GM19468 (cell line): ENCODE results near the gene HK2.

ENCODE experiments used
- ATAC-seq: cut with Tn5 transposase; IDR thresholded peaks from one replicate; pipeline ENCODE4 v1.9.1; 2021; ENCODE audit warnings: mild to moderate bottlenecking, moderate library complexity, moderate number of reproducible peaks; ENCODE audit not compliant: unreplicated experiment; ENCODE audit errors: extremely low read depth

The HK2 gene

DNA sequence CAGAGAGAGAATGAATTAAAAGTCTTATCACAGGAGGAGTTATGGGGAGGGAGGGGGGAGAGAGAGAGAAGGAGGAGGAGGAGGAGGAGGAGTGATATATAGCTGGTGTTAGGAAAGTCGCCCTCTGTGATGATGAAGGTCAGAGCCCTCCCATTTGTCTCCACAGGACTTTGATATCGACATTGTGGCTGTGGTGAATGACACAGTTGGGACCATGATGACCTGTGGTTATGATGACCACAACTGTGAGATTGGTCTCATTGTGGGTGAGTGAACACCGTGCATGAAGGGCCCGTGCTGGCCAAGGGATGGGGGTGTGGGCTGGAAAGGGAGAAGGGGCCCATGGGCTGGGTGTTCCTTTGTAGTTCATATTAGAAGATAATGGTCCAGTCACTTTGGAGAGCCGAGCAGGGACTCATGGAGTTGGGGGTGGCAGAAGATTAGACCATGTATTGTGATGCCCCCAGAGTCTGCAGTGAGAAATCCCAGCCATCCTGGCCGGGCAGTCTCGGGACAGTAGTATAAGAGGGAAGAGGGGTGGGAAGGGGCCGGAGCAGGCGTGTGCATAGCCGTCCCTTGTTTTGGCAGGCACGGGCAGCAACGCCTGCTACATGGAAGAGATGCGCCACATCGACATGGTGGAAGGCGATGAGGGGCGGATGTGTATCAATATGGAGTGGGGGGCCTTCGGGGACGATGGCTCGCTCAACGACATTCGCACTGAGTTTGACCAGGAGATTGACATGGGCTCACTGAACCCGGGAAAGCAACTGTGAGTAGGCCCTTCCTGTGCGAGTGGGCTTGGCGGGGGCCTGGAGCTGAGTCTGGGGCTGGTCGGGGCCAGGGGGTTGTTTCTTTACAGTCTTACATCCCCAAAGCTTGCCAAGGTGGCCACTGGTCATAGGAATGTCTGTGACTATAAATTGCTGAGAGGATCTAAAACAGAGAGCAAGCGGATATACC is 40.0 kb downstream of the HK2 start:
- no peak for ATAC-seq

DNA sequence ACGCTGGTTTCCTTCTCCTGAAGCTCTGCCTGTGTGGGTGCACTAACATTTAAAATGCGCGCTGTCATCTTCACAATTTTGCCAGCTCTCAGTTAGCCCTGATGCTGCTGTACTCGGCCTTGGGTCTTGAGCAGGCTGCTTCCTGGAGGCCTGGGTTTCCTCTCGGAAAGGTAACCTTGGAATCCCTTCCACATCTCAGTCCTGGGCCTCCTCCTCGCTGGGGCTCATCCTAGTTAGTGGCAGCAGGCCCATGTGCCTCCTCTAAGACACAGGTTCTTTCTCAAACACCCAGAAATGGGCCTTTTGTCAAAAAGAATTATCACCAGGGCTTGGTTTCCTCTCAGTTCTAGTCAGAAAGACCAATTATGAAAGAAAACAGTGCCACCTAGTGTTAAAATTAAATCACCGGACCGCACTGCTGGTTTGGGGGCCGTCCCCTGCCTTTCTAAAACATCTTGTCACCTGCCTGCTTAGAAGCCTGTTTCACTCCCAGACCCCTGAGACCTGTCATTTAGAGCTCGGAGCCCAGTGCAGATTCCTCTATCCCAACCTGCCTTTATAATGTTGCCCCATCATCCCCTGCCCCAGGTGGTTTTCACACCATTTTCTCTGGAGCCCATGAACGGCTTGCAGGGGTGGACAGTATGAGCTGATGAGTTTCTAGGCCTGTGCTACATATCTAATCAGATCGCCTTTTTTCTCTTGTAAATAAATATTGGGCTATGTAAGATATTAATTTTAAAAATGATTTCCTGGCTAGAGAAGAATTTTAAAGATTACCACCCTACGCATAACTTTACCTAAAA is 42.4 kb downstream of the HK2 start:
- ATAC-seq = peak; percentile 47

DNA sequence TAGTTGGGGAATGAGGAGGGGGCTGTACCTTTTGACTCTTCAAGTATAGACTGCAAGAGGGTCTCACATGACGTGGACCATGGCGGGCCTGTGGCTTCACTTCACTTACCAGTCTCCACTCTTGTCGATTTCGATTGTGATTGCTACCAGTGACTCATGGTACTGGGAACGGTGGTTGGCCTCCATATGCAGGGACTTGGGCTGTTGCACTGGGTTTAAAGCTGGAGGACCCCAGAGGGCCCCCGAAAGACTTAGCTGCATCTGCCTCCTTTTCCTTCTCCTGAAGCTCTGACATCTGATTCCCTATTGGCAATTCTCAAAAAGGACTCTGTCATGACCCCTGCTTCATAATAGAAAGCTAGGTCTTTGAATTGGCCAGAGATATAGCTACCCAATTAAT is 43.4 kb downstream of the HK2 start:
- no peak for ATAC-seq

DNA sequence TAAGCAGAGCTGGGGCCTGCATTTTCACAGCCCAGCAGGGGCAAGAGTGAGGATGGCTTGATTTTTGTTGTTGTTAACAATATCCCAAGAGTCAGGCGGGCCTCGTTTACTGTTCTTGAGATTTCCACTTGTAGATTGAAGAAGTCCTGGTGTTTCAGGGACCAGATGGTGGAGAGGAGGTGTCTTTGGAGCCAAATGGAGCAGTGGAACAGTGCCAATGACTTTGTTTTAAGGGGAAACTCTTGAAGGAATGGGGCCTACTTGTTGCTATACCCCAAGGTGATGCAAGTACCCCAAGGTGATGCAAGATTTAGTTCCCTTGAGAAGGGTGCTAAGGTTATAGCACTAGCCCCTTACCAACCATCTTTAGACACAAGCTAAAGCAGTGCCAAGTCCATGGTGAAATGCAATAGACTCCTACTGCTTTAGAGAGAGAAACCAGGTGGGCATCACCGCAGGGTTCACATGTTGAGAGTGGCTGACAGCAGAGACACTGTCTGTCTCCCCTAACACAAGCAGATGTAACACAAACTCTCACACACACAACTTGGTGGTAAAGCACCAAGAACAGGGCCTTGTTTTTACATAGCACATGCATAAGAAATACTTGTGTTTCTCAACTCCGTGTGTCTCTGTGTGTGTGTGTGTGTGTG is 44.0 kb downstream of the HK2 start:
- no peak for ATAC-seq

DNA sequence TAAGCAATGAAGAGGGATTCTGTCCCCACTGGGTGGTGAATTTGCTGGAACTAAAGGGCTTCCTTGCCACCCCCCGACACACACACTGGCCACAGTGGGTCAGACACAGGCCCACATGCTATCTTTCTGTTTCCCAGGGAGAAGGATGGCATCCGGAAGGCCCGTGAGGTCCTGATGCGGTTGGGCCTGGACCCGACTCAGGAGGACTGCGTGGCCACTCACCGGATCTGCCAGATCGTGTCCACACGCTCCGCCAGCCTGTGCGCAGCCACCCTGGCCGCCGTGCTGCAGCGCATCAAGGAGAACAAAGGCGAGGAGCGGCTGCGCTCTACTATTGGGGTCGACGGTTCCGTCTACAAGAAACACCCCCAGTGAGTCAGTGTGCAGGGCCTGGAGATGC is 44.6 kb downstream of the HK2 start:
- ATAC-seq = no peak

DNA sequence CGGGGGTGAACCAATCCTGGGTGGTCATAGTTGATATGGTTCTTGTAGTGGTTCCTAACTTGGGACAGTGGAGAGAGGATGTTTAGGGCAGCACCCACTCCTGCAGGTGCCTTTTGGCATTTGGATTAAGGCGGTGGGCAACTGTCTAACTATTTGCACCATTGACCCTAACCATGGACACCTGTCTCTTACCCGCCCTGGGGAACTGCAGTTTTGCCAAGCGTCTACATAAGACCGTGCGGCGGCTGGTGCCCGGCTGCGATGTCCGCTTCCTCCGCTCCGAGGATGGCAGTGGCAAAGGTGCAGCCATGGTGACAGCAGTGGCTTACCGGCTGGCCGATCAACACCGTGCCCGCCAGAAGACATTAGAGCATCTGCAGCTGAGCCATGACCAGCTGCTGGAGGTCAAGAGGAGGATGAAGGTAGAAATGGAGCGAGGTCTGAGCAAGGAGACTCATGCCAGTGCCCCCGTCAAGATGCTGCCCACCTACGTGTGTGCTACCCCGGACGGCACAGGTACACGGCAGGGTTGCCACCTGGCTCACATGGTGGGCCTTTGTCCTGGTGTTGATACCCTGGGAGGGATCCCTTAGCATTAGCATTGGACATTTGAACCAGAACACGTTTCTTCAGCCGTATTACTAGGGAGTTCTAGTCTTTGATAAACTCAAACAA is 46.3 kb downstream of the HK2 start:
- no peak for ATAC-seq

DNA sequence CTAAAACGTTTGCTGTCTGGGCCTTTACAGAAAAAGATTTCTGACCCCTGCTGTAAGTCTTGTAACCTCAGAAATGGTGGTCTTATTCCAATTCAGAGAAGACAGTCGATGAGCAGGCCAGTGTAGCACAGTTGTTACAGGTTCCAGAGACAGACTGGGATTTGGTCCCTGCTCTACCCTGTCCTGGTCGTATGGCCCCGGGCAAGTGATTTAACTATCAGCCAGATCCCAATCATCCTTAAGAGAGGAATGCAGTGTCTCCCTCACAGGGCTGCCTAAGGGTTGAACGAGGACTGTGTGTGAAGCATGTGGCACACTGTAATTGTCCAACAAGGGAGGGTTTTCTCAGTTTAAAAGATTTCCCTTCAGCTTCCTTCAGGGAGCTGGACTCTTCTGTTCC is 47.2 kb downstream of the HK2 start:
- no peak for ATAC-seq

DNA sequence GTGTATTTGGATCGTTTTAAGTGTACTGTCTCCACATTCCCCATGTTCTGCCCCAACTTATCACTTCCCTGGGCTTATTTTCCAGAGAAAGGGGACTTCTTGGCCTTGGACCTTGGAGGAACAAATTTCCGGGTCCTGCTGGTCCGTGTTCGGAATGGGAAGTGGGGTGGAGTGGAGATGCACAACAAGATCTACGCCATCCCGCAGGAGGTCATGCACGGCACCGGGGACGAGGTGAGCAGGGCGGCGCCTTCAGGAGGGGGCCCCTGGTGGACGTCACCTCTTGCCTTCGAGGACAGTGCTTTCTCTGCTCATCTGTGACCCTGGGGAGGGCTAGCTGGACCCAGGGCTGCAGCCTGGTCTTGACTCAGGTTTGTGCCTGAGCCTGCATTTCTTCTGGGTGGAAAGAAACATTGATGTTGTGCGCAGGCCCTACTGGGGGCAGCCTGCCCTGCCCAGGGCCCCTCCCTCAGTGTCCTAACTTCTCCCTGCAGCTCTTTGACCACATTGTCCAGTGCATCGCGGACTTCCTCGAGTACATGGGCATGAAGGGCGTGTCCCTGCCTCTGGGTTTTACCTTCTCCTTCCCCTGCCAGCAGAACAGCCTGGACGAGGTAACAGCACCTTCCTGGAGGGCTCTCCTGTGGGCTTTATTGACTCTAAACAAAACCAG is 47.8 kb downstream of the HK2 start:
- ATAC-seq = no peak

DNA sequence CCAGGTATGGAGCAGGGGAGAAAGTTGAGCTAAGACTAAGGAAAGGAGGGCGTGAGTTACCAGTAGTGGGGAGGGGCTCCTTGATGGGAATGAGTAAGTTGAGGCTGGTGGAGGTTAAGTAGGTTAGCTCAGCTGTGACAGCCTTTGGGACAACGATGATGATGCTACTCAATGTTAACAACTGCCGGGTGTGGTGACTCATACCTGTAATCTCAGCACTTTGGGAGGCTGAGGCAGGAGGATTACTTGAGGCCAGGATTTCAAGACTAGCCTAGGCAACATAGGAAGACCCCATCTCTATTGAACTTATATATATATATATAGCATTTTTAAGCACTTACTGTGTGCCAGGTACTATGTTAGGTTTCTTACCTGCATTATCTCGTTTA is 48.4 kb downstream of the HK2 start:
- ATAC-seq = no peak

DNA sequence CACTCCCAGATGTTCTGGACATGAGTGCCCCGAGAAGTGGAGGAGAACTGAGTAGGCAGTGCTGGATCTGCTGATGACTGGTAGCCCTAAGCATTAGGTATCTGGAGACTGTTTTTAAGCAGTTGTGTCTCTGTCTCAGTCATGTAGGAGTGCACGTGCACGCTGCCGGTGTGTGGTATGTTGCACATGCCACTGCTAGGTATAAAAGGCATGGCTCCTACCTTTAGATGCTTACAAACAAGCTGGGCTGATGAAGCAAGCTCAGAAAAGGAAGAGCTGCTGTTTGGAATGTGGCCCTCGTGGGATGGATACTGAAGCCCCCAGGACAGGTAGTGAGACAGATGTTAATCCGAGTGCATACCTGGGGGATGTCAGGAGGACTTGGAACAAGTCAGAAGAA is 49.1 kb downstream of the HK2 start:
- no peak for ATAC-seq

DNA sequence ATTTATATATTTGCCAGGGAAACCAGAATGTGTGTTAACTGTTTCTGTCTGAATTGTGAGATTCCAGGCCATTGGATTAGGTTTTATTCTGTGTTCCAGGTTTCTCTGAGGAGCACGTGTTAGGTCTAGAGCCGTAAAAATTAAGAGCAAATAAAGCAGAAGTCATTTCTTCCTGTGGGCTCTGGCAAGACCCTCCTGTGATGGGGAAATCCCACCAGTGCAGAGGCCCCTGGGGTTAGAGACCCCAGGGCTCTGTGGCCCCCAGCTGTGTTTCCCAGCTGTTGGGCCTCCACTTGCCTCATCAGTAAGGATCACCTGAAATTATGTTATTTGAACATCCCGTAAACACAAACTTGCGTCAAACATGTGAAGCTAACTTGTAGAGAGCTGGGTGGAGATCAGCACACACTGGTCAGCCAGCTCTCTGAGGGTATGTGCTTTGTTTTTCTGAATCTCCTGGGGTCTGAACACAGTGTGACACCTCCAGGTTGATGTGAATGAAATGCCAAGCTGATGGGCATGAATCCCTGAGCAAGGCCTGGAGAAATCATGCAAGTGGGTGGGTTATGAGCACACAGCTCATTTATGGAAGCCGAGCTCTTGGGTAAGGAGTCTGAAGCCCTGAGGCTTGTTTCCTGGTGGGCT is 50.3 kb downstream of the HK2 start:
- ATAC-seq = no peak

DNA sequence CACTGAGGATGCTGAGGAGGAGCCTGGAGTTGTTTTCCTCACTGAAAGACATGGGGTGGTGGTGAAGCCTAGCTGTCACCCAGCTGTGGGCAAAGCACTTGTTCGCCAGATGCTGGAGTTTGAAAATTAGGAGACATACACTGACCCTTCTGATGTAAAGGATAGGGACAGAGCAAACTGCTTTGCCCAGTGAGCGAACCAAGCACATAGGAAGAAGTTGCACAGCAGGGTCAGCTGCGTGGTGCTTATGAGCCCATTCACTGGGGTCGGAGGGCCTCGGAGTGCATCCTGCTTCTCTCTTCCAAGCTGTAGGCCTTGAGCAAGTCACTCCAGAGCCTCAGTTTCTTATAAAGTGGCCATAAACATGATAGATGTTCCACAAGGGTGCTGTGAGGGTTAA is 50.9 kb downstream of the HK2 start:
- no peak for ATAC-seq

DNA sequence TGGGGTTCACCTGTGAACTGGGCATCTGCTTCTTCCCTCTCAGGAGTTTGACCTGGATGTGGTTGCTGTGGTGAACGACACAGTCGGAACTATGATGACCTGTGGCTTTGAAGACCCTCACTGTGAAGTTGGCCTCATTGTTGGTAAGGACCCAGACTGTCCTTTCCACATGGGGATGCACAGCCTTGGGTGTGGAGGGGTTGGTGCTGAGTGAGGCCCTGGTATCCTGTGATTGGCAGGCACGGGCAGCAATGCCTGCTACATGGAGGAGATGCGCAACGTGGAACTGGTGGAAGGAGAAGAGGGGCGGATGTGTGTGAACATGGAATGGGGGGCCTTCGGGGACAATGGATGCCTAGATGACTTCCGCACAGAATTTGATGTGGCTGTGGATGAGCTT is 52.3 kb downstream of the HK2 start:
- ATAC-seq = no peak

DNA sequence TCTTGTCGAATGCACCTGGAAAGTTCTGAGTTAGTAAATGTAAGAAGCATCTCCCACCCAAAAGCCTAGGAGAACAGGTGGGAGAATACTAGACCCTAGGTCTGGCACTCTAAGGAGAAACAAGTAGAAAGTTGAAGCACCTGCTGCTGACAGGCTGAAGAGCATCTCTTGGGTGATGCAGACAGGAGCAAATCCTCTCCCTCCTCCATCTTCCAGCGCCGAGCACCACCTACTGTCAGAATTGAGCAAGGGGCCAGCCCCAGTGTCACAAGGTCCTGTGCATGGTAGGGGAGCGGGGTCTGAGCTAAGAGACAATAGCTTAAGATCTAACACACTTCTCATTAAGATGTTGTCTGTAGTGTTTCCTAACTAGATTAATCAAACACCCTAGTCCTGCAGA is 52.9 kb downstream of the HK2 start:
- ATAC-seq = no peak

DNA sequence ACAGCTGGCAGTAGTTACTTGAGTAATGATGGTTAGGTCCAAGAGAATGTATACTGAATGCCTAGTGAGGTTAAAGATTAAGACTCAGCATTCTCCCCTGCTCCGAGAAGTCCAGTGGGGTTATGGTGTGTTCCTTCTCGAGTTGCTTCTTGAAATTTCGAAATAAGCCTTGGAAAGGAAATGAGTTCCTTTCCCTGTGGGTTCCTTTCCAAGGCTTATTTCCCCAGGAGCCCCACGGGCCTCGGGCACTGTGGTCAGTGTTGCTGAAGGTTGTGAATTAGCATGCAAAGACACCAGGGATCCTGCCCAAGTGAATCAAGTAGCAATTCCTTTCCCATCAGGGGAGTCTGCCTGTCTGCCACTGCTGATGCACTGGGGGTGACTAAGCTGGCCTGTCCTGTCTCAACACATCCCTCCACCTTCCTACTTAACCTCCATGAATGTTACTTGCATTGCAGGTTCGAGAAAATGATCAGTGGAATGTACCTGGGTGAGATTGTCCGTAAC is 53.6 kb downstream of the HK2 start:
- ATAC-seq = no peak

DNA sequence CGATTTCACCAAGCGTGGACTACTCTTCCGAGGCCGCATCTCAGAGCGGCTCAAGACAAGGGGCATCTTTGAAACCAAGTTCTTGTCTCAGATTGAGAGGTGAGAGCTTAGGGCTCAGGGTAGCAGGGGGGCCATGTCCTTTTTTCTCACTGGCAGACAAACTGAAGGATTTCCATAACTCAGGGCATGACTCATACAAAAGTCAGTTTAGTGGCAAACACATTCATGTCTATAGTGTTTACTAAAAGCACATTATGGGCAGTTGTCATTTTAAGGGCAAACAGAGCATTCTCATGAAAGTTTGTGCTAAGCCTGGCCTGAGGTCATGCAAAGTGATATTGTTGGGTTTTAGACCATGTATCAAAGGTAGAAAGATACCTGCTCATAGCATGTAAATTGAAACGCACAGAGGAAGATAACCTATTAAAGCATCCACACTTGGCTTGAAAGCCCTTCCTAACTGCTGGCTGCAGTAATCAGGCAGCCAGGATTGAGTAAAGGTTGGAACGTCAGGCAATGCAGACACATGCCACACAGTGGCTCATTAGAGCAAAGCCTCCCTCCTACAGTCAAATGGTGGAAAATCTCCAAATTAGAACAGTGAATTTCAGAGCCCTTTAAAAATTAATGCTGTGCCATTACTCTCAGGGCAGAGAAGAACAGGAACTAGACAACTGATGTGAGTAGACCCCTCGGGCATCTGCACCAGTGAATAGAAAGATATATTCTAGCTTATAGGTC is 54.2 kb downstream of the HK2 start:
- ATAC-seq = no peak

DNA sequence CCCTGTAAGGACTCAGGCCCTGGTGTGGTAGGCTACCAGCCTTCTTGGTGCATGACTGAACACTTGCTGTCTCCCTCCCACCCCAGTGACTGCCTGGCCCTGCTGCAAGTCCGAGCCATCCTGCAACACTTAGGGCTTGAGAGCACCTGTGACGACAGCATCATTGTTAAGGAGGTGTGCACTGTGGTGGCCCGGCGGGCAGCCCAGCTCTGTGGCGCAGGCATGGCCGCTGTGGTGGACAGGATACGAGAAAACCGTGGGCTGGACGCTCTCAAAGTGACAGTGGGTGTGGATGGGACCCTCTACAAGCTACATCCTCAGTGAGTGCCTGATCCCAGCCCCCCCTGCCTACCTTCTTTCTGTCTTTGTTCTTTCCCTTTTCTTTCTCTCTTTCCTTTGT is 55.2 kb downstream of the HK2 start:
- ATAC-seq = no peak

DNA sequence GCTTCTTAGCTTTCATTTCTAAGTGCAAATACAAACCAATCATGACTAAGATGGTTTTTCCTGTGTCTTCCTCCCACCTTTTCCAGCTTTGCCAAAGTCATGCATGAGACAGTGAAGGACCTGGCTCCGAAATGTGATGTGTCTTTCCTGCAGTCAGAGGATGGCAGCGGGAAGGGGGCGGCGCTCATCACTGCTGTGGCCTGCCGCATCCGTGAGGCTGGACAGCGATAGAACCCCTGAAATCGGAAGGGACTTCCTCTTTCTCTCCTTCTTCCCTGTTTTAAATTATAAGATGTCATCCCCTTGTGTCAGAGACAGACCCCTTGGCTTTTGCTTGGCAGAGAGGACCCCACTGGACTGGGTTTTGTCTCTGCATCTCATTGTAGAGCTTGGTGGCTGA is 56.8 kb downstream of the HK2 start:
- ATAC-seq = no peak
